H9 (cell line): ENCODE results near the gene RNF41. TPM values are rescaled to one million over a fixed set of nuclear protein-coding genes. Genes with fewer than 3 reads are reported as not detected.

Experiments
- DNase-seq: peaks from one replicate; pipeline ENCODE4 v3.0.0-alpha.2; 2017
- H2AFZ ChIP-seq: one replicate; pipeline ENCODE4 v1.6.1; 2013; ENCODE audit warnings: mild to moderate bottlenecking, low read length, control low read depth, moderate library complexity
- H2AK5ac ChIP-seq: 2 replicates; pipeline ENCODE4 v1.6.1; 2013; ENCODE audit warnings: low read length, control low read depth, mixed read lengths; ENCODE audit not compliant: insufficient read length
- H2BK120ac ChIP-seq: one replicate; pipeline ENCODE4 v1.6.1; 2013; ENCODE audit warnings: low read depth, mild to moderate bottlenecking, low read length, control low read depth, inconsistent platforms; ENCODE audit not compliant: poor library complexity, severe bottlenecking
- H2BK12ac ChIP-seq: 2 replicates; pipeline ENCODE4 v1.6.1; 2013; ENCODE audit warnings: low read length, control low read depth, mixed read lengths, low read depth; ENCODE audit not compliant: insufficient read length
- H2BK15ac ChIP-seq: 2 replicates; pipeline ENCODE4 v1.6.1; 2013; ENCODE audit warnings: low read depth, low read length, control low read depth
- H2BK20ac ChIP-seq: one replicate; pipeline ENCODE4 v1.6.1; 2013; ENCODE audit warnings: low read depth, mild to moderate bottlenecking, low read length, control low read depth, inconsistent platforms; ENCODE audit not compliant: poor library complexity, severe bottlenecking
- H2BK5ac ChIP-seq: 2 replicates; pipeline ENCODE4 v1.6.1; 2013; ENCODE audit warnings: low read length, control low read depth, mixed read lengths; ENCODE audit not compliant: insufficient read length
- H3K14ac ChIP-seq: 2 replicates; pipeline ENCODE4 v1.6.1; 2013; ENCODE audit warnings: low read length, control low read depth; ENCODE audit not compliant: insufficient read depth
- H3K18ac ChIP-seq: 2 replicates; pipeline ENCODE4 v1.6.1; 2013; ENCODE audit warnings: low read depth, mild to moderate bottlenecking, mixed read lengths, low read length, control low read depth; ENCODE audit not compliant: insufficient read length
- H3K23ac ChIP-seq: 2 replicates; pipeline ENCODE4 v1.6.1; 2013; ENCODE audit warnings: low read length, control low read depth, mixed read lengths, low read depth; ENCODE audit not compliant: insufficient read length
- H3K23me2 ChIP-seq: 2 replicates; pipeline ENCODE4 v1.6.1; 2013; ENCODE audit warnings: low read depth, mild to moderate bottlenecking, mixed read lengths, low read length, control low read depth; ENCODE audit not compliant: insufficient read length, poor library complexity, severe bottlenecking
- H3K27ac ChIP-seq: 2 replicates; pipeline ENCODE4 v1.5.1; 2013; ENCODE audit warnings: low read length, control low read depth, mixed read lengths, low read depth; ENCODE audit not compliant: insufficient read length
- H3K27me3 ChIP-seq: 2 replicates; pipeline ENCODE4 v1.6.1; 2013; ENCODE audit warnings: low read length, control low read depth, inconsistent platforms; ENCODE audit not compliant: insufficient read depth
- H3K4ac ChIP-seq: 2 replicates; pipeline ENCODE4 v1.6.1; 2013; ENCODE audit warnings: low read depth, mild to moderate bottlenecking, control low read depth, inconsistent platforms, low read length, moderate library complexity
- H3K4me1 ChIP-seq: 2 replicates; pipeline ENCODE4 v1.6.1; 2013; ENCODE audit warnings: low read length, control low read depth, inconsistent platforms; ENCODE audit not compliant: insufficient read depth
- H3K4me2 ChIP-seq: 2 replicates; pipeline ENCODE4 v1.6.1; 2013; ENCODE audit warnings: low read length, control low read depth, mixed read lengths; ENCODE audit not compliant: insufficient read length, insufficient read depth
- H3K56ac ChIP-seq: 2 replicates; pipeline ENCODE4 v1.6.1; 2013; ENCODE audit warnings: low read depth, mild to moderate bottlenecking, mixed read lengths, low read length, control low read depth; ENCODE audit not compliant: insufficient read length
- H3K79me1 ChIP-seq: 2 replicates; pipeline ENCODE4 v1.6.1; 2013; ENCODE audit warnings: low read depth, mild to moderate bottlenecking, moderate library complexity, low read length, control low read depth, inconsistent platforms; ENCODE audit not compliant: insufficient read depth, poor library complexity, severe bottlenecking
- H3K79me2 ChIP-seq: 2 replicates; pipeline ENCODE4 v1.6.1; 2013; ENCODE audit warnings: low read length, control low read depth, inconsistent platforms; ENCODE audit not compliant: insufficient read depth
- H3K9ac ChIP-seq: 2 replicates; pipeline ENCODE4 v1.6.1; 2013; ENCODE audit warnings: low read length, control low read depth, mixed read lengths; ENCODE audit not compliant: insufficient read length; ENCODE audit errors: extremely low read depth
- H3K9me3 ChIP-seq: one replicate; pipeline ENCODE4 v1.6.1; 2013; ENCODE audit warnings: low read depth, low read length, inconsistent platforms; ENCODE audit not compliant: control insufficient read depth
- H3T11ph ChIP-seq: one replicate; pipeline ENCODE4 v1.6.1; 2013; ENCODE audit warnings: mild to moderate bottlenecking, low read length, control low read depth, inconsistent platforms
- H4K20me1 ChIP-seq: one replicate; pipeline ENCODE4 v1.6.1; 2013; ENCODE audit not compliant: control insufficient read depth, insufficient read length, insufficient read depth
- H4K5ac ChIP-seq: 2 replicates; pipeline ENCODE4 v1.6.1; 2013; ENCODE audit warnings: low read depth, mild to moderate bottlenecking, mixed read lengths, low read length, control low read depth; ENCODE audit not compliant: insufficient read length
- H4K8ac ChIP-seq: replicated peaks from 2 replicates; pipeline ENCODE4 v1.6.1; 2013; ENCODE audit warnings: low read length, control low read depth, mixed read lengths, low read depth; ENCODE audit not compliant: insufficient read length
- H4K91ac ChIP-seq: 2 replicates; pipeline ENCODE4 v1.6.1; 2013; ENCODE audit warnings: low read depth, mild to moderate bottlenecking, moderate library complexity, mixed read lengths, low read length, control low read depth; ENCODE audit not compliant: insufficient read length
- H3K27ac Mint-ChIP-seq, 3 experiments: 2 replicates in 2 of 3; 3 replicates in 1 of 3; pipeline ENCODE4 v1.8.0; 2020 to 2021; ENCODE audit warnings: mixed read lengths in 3 of 3, mild to moderate bottlenecking in 1 of 3, moderate library complexity in 1 of 3
- H3K27me3 Mint-ChIP-seq: 2 replicates; pipeline ENCODE4 v1.8.0; 2021; ENCODE audit warnings: low read depth, mild to moderate bottlenecking, moderate library complexity, mixed read lengths
- H3K36me3 Mint-ChIP-seq, 3 experiments: 2 replicates in 2 of 3; 3 replicates in 1 of 3; pipeline ENCODE4 v1.8.0; 2020 to 2021; ENCODE audit warnings: low read depth in 3 of 3, mixed read lengths in 3 of 3; ENCODE audit not compliant: insufficient read depth in 1 of 3
- H3K4me1 Mint-ChIP-seq, 2 experiments: 2 replicates each; pipeline ENCODE4 v1.8.0; 2020; ENCODE audit warnings: mixed read lengths in 2 of 2
- H3K4me3 Mint-ChIP-seq, 2 experiments: 2 replicates in 1 of 2; 3 replicates in 1 of 2; pipeline ENCODE4 v1.8.0; 2020 to 2021; ENCODE audit warnings: mild to moderate bottlenecking in 2 of 2, mixed read lengths in 2 of 2, moderate library complexity in 1 of 2
- H3K9me3 Mint-ChIP-seq, 2 experiments: 2 replicates in 1 of 2; 3 replicates in 1 of 2; pipeline ENCODE4 v1.8.0; 2020; ENCODE audit warnings: mild to moderate bottlenecking in 2 of 2, mixed read lengths in 2 of 2, moderate library complexity in 1 of 2
- CTCF ChIP-seq: fragments of 200-600 bp; sonication (generic); conservative IDR thresholded peaks from 3 replicates; pipeline ENCODE4 v1.8.0; 2021; ENCODE audit warnings: antibody characterized with exemption, mild to moderate bottlenecking
- total RNA-seq: library from RNA; stranded (reverse); gene quantifications from 2 replicates; pipeline ENCODE4 v1.2.1, GENCODE V29; 2021

Gene RNF41
- total RNA-seq, 1 experiment from 2014 or later: 60.8 TPM

GRCh38 chr12:56205445-56205844 is 16.3 kb downstream of the RNF41 start:
- H3K56ac ChIP-seq: no peak overlapping the region
- no peak overlapping the region for H2BK5ac ChIP-seq
- H3K27me3 ChIP-seq: no peaks in the 10 kb centered on the region
- no peak for TF ChIP-seq CTCF
- no peak overlapping the region for H3K23ac ChIP-seq
- no peak overlapping the region for H3K18ac ChIP-seq
- H3K9me3 ChIP-seq: no peaks in the 10 kb centered on the region
- no peaks in the 10 kb centered on the region for H3K79me1 ChIP-seq
- H2BK12ac ChIP-seq: no peak overlapping the region
- Mint-ChIP-seq H3K9me3 (no peaks in the 10 kb centered on the region), H3K27ac (no peak overlapping the region), H3K36me3 (peaks cover 30 to 60% (median 49%) of the 10 kb centered on the region in 3 experiments; a peak in 6 of 7 replicates), H3K4me1 (no peaks in the 10 kb centered on the region), H3K4me3 (no peak overlapping the region), H3K27me3 (no peaks in the 10 kb centered on the region)
- H3K4ac ChIP-seq: no peak overlapping the region
- no peak overlapping the region for H2AK5ac ChIP-seq
- no peaks in the 10 kb centered on the region for H4K20me1 ChIP-seq
- no peak overlapping the region for H2BK20ac ChIP-seq
- no peak overlapping the region for H4K8ac ChIP-seq
- no peak overlapping the region for H2BK15ac ChIP-seq
- no peaks in the 10 kb centered on the region for H3K4me1 ChIP-seq
- no peak overlapping the region for H3K27ac ChIP-seq
- no peak overlapping the region for H3K4me2 ChIP-seq
- no peak for DNase-seq
- no peak overlapping the region for H2BK120ac ChIP-seq
- H2AFZ ChIP-seq: no peak overlapping the region
- no peak overlapping the region for H4K91ac ChIP-seq
- H4K5ac ChIP-seq: no peak overlapping the region
- H3K23me2 ChIP-seq: no peaks in the 10 kb centered on the region
- H3T11ph ChIP-seq: no peak overlapping the region
- no peaks in the 10 kb centered on the region for H3K79me2 ChIP-seq
- H3K9ac ChIP-seq: no peak overlapping the region
- no peak overlapping the region for H3K14ac ChIP-seq
